Parathyroid adenoma (tissue), 2 donors: ENCODE results near the gene CFAP298.

Source experiments
- H2AFZ ChIP-seq: fragments of 300-600 bp; sonication (generic); one replicate; pipeline ENCODE4 v1.7.0; 2017; ENCODE audit warnings: antibody characterized with exemption, mild to moderate bottlenecking
- H3K27ac ChIP-seq: fragments of 300-600 bp; sonication (generic); one replicate; pipeline ENCODE4 v1.7.0; 2017
- H3K27me3 ChIP-seq: fragments of 300-600 bp; sonication (generic); one replicate; pipeline ENCODE4 v1.7.0; 2017; ENCODE audit warnings: low read length; ENCODE audit not compliant: control insufficient read depth, insufficient read depth
- H3K36me3 ChIP-seq: fragments of 300-600 bp; sonication (generic); one replicate; pipeline ENCODE4 v1.7.0; 2017; ENCODE audit warnings: low read length; ENCODE audit not compliant: control insufficient read depth, insufficient read depth
- H3K4me1 ChIP-seq: fragments of 300-600 bp; sonication (generic); one replicate; pipeline ENCODE4 v1.7.0; 2017; ENCODE audit warnings: control low read depth
- H3K4me2 ChIP-seq: fragments of 300-600 bp; sonication (generic); one replicate; pipeline ENCODE4 v1.7.0; 2017; ENCODE audit warnings: low read length
- H3K4me3 ChIP-seq: fragments of 300-600 bp; sonication (generic); one replicate; pipeline ENCODE4 v1.7.0; 2017; ENCODE audit warnings: low read depth, low read length
- H3K79me2 ChIP-seq: fragments of 300-600 bp; sonication (generic); one replicate; pipeline ENCODE4 v1.7.0; 2017; ENCODE audit warnings: control low read depth
- H3K9ac ChIP-seq: fragments of 300-600 bp; sonication (generic); one replicate; pipeline ENCODE4 v1.7.0; 2017; ENCODE audit warnings: mild to moderate bottlenecking
- H3K9me3 ChIP-seq: fragments of 300-600 bp; sonication (generic); one replicate; pipeline ENCODE4 v1.7.0; 2017; ENCODE audit warnings: low read length; ENCODE audit not compliant: control insufficient read depth
- CTCF ChIP-seq: fragments of 300-600 bp; sonication (generic); IDR thresholded peaks from one replicate; pipeline ENCODE4 v1.7.0; 2017; ENCODE audit warnings: antibody characterized with exemption, mild to moderate bottlenecking
- donor health status: primary hyperparathyroidism.

The CFAP298 gene

GRCh38 chr21:32574946-32575925 is 36.9 kb downstream of the CFAP298 start:
- Histone ChIP-seq H3K4me2 (no peak overlapping the region), H3K4me1 (no peaks in the 10 kb centered on the region), H2AFZ (no peak overlapping the region), H3K79me2 (no peaks in the 10 kb centered on the region), H3K9ac (no peak overlapping the region), H3K27ac (no peak overlapping the region), H3K27me3 (no peaks in the 10 kb centered on the region), H3K36me3 (no peaks in the 10 kb centered on the region), H3K9me3 (no peaks in the 10 kb centered on the region), H3K4me3 (no peak overlapping the region)
- no peak for TF ChIP-seq CTCF

- TF ChIP-seq CTCF: no peak
- no peak overlapping the region for H2AFZ ChIP-seq
- H3K9ac ChIP-seq: no peak overlapping the region
- H3K4me1 ChIP-seq: no peaks in the 10 kb centered on the region
- H3K27me3 ChIP-seq: no peaks in the 10 kb centered on the region
- no peaks in the 10 kb centered on the region for H3K36me3 ChIP-seq
- H3K79me2 ChIP-seq: no peaks in the 10 kb centered on the region
- H3K27ac ChIP-seq: no peak overlapping the region
- H3K4me3 ChIP-seq: no peak overlapping the region
- H3K9me3 ChIP-seq: no peaks in the 10 kb centered on the region
- no peak overlapping the region for H3K4me2 ChIP-seq
These were observed 39.4 kb downstream of the CFAP298 start for GRCh38 chr21:32572574-32573420.

- Histone ChIP-seq H3K27me3 (no peaks in the 10 kb centered on the region), H3K4me2 (no peak overlapping the region), H3K27ac (no peak overlapping the region), H3K9me3 (no peaks in the 10 kb centered on the region), H3K79me2 (no peaks in the 10 kb centered on the region), H3K4me3 (no peak overlapping the region), H2AFZ (no peak overlapping the region), H3K36me3 (no peaks in the 10 kb centered on the region), H3K4me1 (no peaks in the 10 kb centered on the region), H3K9ac (no peak overlapping the region)
- no peak for TF ChIP-seq CTCF
These were observed 41.7 kb downstream of the CFAP298 start for GRCh38 chr21:32570456-32570855.

GRCh38 chr21:32569261-32570230 is 42.6 kb downstream of the CFAP298 start:
- Histone ChIP-seq H3K4me1 (no peaks in the 10 kb centered on the region), H3K9me3 (no peaks in the 10 kb centered on the region), H3K9ac (no peak overlapping the region), H3K79me2 (no peaks in the 10 kb centered on the region), H3K4me2 (peak overlapping the region; percentile 87), H3K27me3 (no peaks in the 10 kb centered on the region), H3K27ac (peak overlapping the region; percentile 69), H3K36me3 (no peaks in the 10 kb centered on the region), H2AFZ (peak overlapping the region; percentile 65), H3K4me3 (peak overlapping the region; percentile 72)
- peak; percentile 61 for TF ChIP-seq CTCF
